Tibial nerve (tissue), 4 donors: ENCODE results near the gene GPR87. TPM values are rescaled to one million over a fixed set of nuclear protein-coding genes. Genes with fewer than 3 reads are reported as not detected.

ENCODE experiments used
- DNase-seq, 2 donors: peaks; one replicate each; pipeline ENCODE4 v3.0.0-alpha.2; 2019; ENCODE audit warnings: low spot score in 2 of 2
- H3K27ac ChIP-seq, 4 donors: fragments of 200-600 bp; sonication (generic) in 3 of 4; one replicate each; pipeline ENCODE4 v1.5.1; 2017 to 2019; ENCODE audit warnings: mild to moderate bottlenecking in 1 of 4
- H3K27me3 ChIP-seq, 2 donors: fragments of 200-600 bp; sonication (generic) in 1 of 2; one replicate each; pipeline versions ENCODE4 v1.5.1 to v1.6.0; 2017 to 2019
- H3K36me3 ChIP-seq, 3 donors: fragments of 200-600 bp; sonication (generic); one replicate each; pipeline ENCODE4 v1.5.1; 2018 to 2019
- H3K4me1 ChIP-seq, 4 donors: fragments of 200-600 bp; sonication (generic) in 3 of 4; one replicate each; pipeline ENCODE4 v1.5.1; 2017 to 2019
- H3K4me3 ChIP-seq, 4 donors: fragments of 200-600 bp; sonication (generic) in 3 of 4; one replicate each; pipeline ENCODE4 v1.5.1; 2017 to 2019; ENCODE audit warnings: mild to moderate bottlenecking in 1 of 4, moderate library complexity in 1 of 4
- H3K9me3 ChIP-seq, 4 donors: fragments of 200-600 bp; sonication (generic) in 3 of 4; one replicate each; pipeline ENCODE4 v1.5.1; 2017 to 2019
- CTCF ChIP-seq, 5 experiments: fragments of 200-600 bp in 3 of 5; fragments of 450-650 bp in 2 of 5; sonication (generic) in 3 of 5; IDR thresholded peaks; one replicate each; pipeline ENCODE4 v1.5.1; 2016 to 2019; ENCODE audit warnings: antibody characterized with exemption in 5 of 5, mild to moderate bottlenecking in 3 of 5, moderate library complexity in 2 of 5
- EP300 ChIP-seq, 2 donors: sonication (generic); formaldehyde crosslinking; IDR thresholded peaks; one replicate each; pipeline ENCODE4 v1.6.1; 2017; ENCODE audit warnings: antibody characterized with exemption in 2 of 2, mild to moderate bottlenecking in 1 of 2
- POLR2A ChIP-seq, 2 donors: fragments of 450-650 bp; IDR thresholded peaks; one replicate each; pipeline ENCODE4 v1.6.1; 2017; ENCODE audit warnings: antibody characterized with exemption in 2 of 2, mild to moderate bottlenecking in 2 of 2, moderate library complexity in 2 of 2
- WGBS, 2 donors: methylation state at CpG; one replicate each; pipeline ENCODE4 v1.1.5; 2018; 5-methylcytosine and 5-hydroxymethylcytosine counted together
- total RNA-seq, 4 donors: library from RNA; depleted of rRNA; stranded (reverse); fragments of >200 nt; gene quantifications; one replicate each; pipeline ENCODE4 v1.1.0, GENCODE V29; 2016

The GPR87 gene
- total RNA-seq, 4 donors from 2014 or later: not detected

- no peak for DNase-seq
- TF ChIP-seq CTCF (IDR thresholded peaks at IDR 0.05) (peak; percentile 49 to 86 (median 68)), POLR2A (IDR thresholded peaks at IDR 0.05) (no peak), EP300 (IDR thresholded peaks at IDR 0.05) (no peak)
- no peaks in the 10 kb centered on the region for H3K9me3 ChIP-seq
- no peak overlapping the region for H3K27ac ChIP-seq
- no peaks in the 10 kb centered on the region for H3K27me3 ChIP-seq
- WGBS, 2 donors: 0% methylated on average over 1 of the region's 1 CpG
- no peaks in the 10 kb centered on the region for H3K36me3 ChIP-seq
- no peak overlapping the region for H3K4me3 ChIP-seq
- H3K4me1 ChIP-seq: peaks cover 0 to 22% (median 0%) of the 10 kb centered on the region in 4 donors
Measured at GRCh38 chr3:151282921-151283320, 33.7 kb downstream of the GPR87 start.

- Histone ChIP-seq H3K27ac (no peak overlapping the region), H3K36me3 (no peaks in the 10 kb centered on the region), H3K9me3 (no peaks in the 10 kb centered on the region), H3K4me1 (peaks cover 0 to 22% (median 0%) of the 10 kb centered on the region in 4 donors), H3K4me3 (no peak overlapping the region), H3K27me3 (no peaks in the 10 kb centered on the region)
- WGBS, 2 donors: 66 to 67% methylated on average over 9 of the region's 9 CpGs
- DNase-seq: no peak
- TF ChIP-seq CTCF (IDR thresholded peaks at IDR 0.05) (no peak), POLR2A (IDR thresholded peaks at IDR 0.05) (no peak), EP300 (IDR thresholded peaks at IDR 0.05) (no peak)
Measured at GRCh38 chr3:151281671-151282324, 34.8 kb downstream of the GPR87 start.

GRCh38 chr3:151278230-151278629, 38.4 kb downstream of the GPR87 start, which contains the start of gene P2RY14:
P2RY14 (minus strand) TSS chr3:151278542; CDS start chr3:151214316, 64,226 bp downstream.
- H3K4me1 ChIP-seq: peaks cover 0 to 8% (median 0%) of the 10 kb centered on the region in 4 donors
- H3K36me3 ChIP-seq: no peaks in the 10 kb centered on the region
- no peak for DNase-seq
- TF ChIP-seq EP300 (IDR thresholded peaks at IDR 0.05) (peak in 1 of 2 donors; percentile 54), POLR2A (IDR thresholded peaks at IDR 0.05) (no peak), CTCF (IDR thresholded peaks at IDR 0.05) (no peak)
- no peaks in the 10 kb centered on the region for H3K27me3 ChIP-seq
- peak within 1 kb of the TSS; percentile 8 to 63 (median 32) for H3K27ac ChIP-seq
- H3K4me3 ChIP-seq: peak within 1 kb of the TSS in 3 of 4 donors; percentile 5 to 37 (median 9)
- 52% methylated on average over 4 of the region's 4 CpGs for WGBS, 2 donors
- H3K9me3 ChIP-seq: no peaks in the 10 kb centered on the region

GRCh38 chr3:151276687-151277042, 40.0 kb downstream of the GPR87 start:
- Histone ChIP-seq H3K27me3 (no peaks in the 10 kb centered on the region), H3K4me3 (peak overlapping the region in 2 of 4 donors; percentile 11 to 37), H3K36me3 (no peaks in the 10 kb centered on the region), H3K9me3 (no peaks in the 10 kb centered on the region), H3K4me1 (no peaks in the 10 kb centered on the region), H3K27ac (peak overlapping the region in 3 of 4 donors; percentile 28 to 52 (median 42))
- WGBS, 2 donors: 74 to 84% methylated on average over 6 of the region's 6 CpGs
- TF ChIP-seq EP300 (IDR thresholded peaks at IDR 0.05) (no peak), POLR2A (IDR thresholded peaks at IDR 0.05) (no peak), CTCF (IDR thresholded peaks at IDR 0.05) (no peak)
- no peak for DNase-seq

- H3K4me1 ChIP-seq: no peaks in the 10 kb centered on the region
- H3K27ac ChIP-seq: peak overlapping the region in 3 of 4 donors; percentile 28 to 52 (median 42)
- no peaks in the 10 kb centered on the region for H3K9me3 ChIP-seq
- TF ChIP-seq EP300 (IDR thresholded peaks at IDR 0.05) (no peak), POLR2A (IDR thresholded peaks at IDR 0.05) (no peak), CTCF (IDR thresholded peaks at IDR 0.05) (no peak)
- WGBS, 2 donors: 68 to 71% methylated on average over 2 of the region's 2 CpGs
- H3K4me3 ChIP-seq: peak overlapping the region in 2 of 4 donors; percentile 11 to 37
- H3K27me3 ChIP-seq: no peaks in the 10 kb centered on the region
- no peaks in the 10 kb centered on the region for H3K36me3 ChIP-seq
- DNase-seq: no peak
Measured at GRCh38 chr3:151276038-151276686, 40.5 kb downstream of the GPR87 start.
